Transverse colon (tissue), 3 donors: ENCODE results near the gene CLK1.

Experiments
- POLR2A ChIP-seq: fragments of 450-650 bp; IDR thresholded peaks from one replicate; pipeline ENCODE4 v1.6.1; 2016; ENCODE audit warnings: antibody characterized with exemption, mild to moderate bottlenecking, moderate library complexity
- TF ChIP-seq, protein P1 (sequence below), 5 experiments: fragments of 200-600 bp in 3 of 5; fragments of 450-650 bp in 2 of 5; sonication (generic) in 3 of 5; IDR thresholded peaks; 1 replicate in 2 of 5; 2 replicates in 3 of 5; pipeline ENCODE4 v1.5.1; 2016 to 2017; ENCODE audit warnings: antibody characterized with exemption in 5 of 5, inconsistent platforms in 3 of 5, mild to moderate bottlenecking in 2 of 5, moderate library complexity in 1 of 5

DNA sequence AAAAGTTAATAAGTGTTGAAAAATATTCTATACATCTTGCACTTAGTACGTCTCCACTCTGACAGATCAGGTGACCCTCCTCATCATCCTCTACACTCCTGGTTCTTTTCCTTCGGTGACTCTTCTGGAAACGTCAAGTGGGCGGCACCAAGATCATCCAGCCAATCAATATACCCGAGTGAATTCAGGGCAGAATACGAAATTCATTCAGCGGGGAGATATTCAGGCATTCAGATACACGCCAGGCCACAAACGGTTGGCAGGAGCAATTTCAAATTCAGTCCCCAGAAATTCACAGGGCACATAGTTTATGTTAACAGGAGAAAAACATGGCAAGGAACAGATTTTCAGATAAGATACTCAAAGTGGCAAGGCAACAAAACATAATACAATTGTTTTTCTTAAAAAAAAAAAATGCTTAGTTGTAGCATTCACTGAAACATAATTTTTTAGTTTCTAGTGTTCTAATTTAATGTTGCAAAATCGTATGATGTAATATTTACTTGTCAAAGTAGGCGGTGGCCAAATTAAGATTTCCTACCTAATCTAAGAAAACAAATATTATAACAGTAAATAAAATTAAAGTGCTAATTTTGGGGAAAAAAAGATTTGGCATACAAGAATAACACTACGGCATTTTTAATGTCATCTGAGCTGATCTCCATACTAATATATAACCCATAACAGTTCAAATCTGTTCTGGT is 4.2 kb downstream of the CLK1 start:
- TF ChIP-seq, protein P1, sequence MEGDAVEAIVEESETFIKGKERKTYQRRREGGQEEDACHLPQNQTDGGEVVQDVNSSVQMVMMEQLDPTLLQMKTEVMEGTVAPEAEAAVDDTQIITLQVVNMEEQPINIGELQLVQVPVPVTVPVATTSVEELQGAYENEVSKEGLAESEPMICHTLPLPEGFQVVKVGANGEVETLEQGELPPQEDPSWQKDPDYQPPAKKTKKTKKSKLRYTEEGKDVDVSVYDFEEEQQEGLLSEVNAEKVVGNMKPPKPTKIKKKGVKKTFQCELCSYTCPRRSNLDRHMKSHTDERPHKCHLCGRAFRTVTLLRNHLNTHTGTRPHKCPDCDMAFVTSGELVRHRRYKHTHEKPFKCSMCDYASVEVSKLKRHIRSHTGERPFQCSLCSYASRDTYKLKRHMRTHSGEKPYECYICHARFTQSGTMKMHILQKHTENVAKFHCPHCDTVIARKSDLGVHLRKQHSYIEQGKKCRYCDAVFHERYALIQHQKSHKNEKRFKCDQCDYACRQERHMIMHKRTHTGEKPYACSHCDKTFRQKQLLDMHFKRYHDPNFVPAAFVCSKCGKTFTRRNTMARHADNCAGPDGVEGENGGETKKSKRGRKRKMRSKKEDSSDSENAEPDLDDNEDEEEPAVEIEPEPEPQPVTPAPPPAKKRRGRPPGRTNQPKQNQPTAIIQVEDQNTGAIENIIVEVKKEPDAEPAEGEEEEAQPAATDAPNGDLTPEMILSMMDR (IDR thresholded peaks at IDR 0.05): no peak
- no peak for TF ChIP-seq POLR2A
